ENCODE data around the gene APOC3.
"Not testable (repeated sequence)": the region's sequence is repeated elsewhere in the genome, so short reads cannot be mapped to it uniquely, and the experiment has no call there.

Gene APOC3

DNA sequence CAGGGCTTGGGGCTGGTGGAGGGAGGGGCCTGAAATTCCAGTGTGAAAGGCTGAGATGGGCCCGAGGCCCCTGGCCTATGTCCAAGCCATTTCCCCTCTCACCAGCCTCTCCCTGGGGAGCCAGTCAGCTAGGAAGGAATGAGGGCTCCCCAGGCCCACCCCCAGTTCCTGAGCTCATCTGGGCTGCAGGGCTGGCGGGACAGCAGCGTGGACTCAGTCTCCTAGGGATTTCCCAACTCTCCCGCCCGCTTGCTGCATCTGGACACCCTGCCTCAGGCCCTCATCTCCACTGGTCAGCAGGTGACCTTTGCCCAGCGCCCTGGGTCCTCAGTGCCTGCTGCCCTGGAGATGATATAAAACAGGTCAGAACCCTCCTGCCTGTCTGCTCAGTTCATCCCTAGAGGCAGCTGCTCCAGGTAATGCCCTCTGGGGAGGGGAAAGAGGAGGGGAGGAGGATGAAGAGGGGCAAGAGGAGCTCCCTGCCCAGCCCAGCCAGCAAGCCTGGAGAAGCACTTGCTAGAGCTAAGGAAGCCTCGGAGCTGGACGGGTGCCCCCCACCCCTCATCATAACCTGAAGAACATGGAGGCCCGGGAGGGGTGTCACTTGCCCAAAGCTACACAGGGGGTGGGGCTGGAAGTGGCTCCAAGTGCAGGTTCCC, at the start of gene APOC3:
TSS of gene APOC3 (plus strand) at position 383 of the 659 bp plus-strand sequence. CDS start 676 bp downstream, outside the sequence.
- DNase-seq = no peak

DNA sequence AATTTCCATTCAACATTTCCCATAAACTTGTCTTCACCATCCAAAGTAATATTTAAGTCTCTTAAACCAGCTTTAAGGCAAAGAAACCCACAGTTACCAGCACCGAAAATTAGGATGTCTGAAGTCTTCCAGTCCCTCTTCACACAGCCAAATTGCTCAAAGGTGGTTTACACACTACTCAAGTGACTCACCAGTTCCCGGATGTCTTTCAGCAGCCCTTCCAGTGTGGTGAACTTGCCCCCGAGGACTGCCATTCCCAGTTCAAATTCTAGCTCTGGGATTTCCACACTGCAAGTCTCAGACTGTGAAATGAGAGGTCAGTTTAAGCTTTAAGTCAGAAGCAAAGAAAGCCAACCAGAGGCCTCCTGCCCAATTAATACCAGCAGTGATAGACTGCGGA, 47.0 kb upstream of the APOC3 start:
- no peak for DNase-seq

DNA sequence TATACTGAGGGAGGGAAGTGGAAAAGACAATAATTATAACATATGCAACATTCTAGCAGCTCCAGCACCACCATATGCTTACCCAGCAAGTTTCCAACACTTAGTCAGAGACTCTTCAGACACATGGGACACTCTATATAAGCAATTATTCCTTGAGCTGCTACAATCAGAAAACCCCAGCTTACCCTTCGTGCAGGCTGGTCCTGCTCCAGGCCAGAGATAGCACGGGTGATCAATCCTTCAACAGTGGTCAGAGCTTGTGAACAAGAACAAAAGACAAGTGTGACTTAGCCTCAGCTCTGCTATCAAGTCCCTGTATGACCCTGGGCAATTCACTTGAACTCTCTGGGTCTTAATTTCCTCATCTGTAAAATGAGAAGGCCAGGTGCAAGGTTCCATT, 43.4 kb upstream of the APOC3 start:
- no peak for DNase-seq

DNA sequence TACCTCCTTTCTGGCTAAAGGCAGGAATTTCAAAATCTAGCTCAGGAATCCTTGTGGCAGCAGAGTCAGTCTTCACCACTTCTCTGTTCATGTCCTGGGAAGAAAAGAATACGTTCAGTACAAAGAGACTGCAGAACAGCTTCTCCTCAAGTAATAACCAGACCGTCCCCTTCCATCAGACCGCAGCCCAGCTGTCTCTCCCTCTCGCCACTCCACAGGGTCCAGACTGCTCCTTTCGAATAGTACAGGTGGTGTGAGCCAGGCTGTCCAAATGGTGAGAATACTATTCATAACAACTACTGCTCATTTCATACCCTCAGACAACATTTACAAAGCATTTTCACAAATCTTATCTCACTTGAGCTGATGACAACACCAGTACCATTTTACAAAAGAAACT, 42.7 kb upstream of the APOC3 start:
- DNase-seq = no peak

DNA sequence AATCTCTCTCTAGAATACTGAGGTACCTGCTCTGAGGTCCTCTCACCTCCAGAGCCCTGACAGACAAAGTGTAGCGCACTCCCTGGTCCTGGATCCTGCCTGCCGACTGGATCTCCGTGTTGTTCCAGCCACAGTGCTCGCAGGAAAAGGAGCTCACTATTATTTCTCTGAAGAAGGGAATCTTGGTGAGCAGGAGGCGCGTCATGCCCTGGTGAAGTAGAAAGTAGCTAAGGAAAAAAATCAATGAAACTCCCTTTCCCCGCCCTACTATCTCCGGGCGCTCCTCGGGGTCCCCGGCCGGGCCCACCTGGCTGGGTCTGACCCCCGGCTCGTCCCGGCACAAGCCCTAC, 42.3 kb upstream of the APOC3 start:
- no peak for DNase-seq

DNA sequence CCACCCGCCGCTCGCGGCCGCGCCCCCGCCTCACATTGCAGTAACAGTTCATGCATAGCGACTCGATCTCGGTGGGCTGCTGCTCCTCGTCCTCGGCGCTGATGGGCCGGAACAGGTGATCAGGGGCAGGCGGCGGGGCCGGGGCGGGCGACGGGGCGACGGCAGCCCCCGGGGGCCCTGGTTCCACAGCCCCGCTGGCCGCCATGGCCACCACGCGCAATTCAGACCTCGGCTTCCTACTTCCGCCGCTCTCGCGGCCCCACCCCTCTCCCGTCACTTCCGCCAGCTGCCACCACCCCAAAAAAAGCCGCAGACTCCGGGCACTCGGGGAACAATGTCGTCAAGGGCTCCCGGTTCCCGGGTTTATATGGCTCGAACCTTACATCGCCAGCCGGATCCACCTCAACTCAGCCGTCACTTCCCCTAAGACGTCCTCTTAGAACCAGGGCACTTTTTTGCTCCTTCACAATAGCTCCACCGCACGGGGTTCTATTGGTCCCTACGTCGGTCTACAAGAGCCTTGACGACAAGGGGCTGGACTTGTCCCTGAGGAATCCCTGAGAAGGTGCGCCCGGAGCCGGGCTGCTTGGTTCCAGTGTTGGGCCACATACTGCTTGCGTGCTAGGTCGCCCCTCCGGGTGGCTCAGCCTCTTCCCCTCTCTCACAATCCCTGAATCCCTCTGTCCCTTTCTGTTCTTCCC, 41.8 kb upstream of the APOC3 start, which contains the start of gene ZPR1:
TSS of gene ZPR1 (minus strand) at position 238 of the 701 bp plus-strand sequence. CDS start at position 205, 33 bp downstream.
- DNase-seq = peak; percentile 86 to 90

DNA sequence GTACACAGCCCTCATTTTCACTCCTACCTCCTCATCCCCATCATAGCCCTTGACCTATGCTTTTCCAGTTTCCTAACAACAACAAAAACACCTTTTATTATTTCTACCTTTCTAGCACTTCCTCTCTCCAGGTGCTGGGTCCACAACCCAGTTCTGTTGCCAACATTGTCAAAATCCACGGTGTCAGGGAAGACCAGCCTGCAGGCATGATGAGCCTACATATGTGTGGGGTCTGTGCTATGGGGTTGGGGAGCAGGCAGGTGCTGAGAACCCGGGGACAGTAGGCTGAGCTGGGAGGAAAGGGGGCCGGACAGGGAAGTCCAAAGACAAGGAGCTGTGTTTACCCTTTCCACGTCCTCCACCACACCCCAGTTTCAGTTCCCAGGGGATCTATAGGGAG, 41.2 kb upstream of the APOC3 start:
- DNase-seq = no peak

DNA sequence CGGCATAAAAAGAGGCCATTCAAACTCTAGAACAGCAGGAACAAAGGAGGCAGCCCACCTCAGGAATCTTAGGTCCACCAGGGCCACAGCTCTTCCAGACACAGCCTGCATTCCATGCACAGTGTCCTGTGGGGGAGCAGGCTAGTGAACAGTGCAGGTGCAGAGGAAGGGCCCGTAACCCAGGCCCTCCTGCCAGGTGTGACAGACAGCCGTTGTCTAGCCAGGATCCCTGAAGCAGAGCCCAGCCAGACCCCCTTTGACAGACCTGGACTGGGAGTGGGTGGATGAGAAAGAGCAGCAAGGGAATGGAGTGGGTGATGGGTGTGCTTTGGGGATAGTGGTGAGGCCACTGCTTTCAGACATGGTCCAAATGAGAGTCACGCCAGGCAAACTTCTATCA, 40.7 kb upstream of the APOC3 start:
- DNase-seq = no peak

DNA sequence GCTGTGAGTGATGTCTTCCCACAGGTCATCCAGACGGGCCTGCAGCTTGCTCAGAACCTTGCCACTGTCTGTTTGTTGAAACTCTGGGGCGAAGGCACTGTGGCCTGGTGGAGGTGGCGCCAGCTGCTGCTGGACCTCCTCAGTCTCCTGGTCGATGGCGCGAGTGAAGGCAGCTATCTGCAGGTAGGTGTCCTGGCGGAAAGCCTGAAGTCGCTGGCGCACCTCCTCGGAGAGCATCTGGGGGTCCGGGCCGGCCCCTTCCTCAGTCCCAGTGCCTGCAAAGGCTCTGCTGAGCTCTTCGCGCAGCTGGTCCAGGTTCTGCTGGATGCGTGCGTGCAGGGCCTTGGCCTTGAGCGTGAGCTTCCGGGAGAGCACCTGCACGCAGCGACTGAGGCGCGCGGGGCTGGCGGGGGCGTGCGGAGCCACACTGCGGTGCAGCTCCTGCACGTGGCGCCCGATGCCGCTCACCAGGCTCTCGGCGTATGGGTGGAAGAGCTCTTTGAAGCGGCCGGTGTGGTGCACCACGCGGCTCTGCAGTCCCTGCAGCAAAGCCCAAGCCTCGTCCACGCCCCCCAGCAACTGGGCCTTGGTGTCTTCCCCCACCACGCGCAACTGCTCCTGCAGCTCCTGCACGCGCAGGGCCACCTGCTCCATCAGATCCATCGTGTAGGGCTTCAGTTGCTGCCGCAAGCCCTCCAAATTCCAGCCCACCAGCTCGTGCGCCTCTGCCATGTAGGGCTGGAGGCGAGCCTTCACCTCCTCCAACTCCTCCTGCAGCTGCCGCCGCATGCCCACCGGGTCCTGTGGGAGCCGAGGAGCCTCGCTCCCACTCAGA, 39.3 kb upstream of the APOC3 start:
- no peak for DNase-seq

DNA sequence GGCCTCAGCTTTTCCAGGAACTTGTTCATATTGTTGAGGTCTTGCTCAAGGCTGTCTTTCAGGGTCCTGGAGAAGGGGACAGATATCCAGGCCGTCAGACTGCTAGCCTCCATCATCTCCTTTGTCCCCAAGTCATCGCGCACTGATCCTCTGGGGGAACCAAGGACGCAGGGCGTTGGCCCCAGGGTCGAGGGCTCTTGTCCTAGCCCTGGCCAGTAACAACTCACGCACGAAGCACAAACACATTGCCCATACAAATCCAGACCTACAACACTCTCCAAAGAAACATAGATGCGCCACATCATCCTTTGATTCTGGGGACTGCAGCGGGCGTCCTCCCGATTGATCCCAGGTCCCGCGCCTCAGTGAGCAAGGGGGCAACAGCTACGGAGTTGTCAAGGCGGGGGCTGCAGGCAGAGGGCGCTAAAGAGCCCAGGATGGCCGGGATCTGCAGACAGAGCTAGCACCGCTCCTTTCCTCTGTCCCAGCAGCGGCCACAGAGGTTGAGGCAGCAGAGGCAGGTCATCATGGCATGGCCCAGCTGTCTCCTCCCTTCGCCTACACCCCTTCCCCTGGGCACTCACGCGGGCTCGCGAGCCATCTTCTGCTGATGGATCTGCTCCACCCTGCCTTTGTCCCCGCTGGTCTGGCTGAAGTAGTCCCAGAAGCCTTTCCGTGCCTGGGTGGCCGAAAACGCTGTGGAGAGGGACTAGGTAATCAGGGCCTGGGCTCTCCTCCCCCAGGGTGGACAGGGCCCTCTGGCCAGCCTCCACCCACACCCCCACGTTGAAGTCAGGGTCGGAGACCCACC, 38.5 kb upstream of the APOC3 start:
- DNase-seq = peak; percentile 70 to 76

DNA sequence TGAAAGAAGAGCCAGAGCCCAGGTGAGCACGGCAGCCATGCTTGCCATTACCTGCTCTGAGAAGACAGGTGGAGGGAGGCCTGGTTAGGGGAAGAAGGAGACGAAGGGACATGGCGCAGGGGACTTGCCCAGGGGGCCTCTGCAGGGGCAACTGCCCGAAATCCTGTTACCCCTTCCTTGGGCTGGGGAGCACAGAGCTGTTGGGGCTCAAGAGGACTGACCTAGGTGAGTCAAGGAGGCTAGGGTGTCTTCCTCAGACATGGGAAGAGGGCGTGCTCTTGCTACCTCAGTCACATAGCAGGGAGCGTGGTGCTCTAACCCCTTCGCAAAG, 37.9 kb upstream of the APOC3 start, which contains the start of gene APOA5:
TSS of gene APOA5 (minus strand) at position 67 of the 331 bp plus-strand sequence. CDS start at position 48, 19 bp downstream.
- DNase-seq = no peak

DNA sequence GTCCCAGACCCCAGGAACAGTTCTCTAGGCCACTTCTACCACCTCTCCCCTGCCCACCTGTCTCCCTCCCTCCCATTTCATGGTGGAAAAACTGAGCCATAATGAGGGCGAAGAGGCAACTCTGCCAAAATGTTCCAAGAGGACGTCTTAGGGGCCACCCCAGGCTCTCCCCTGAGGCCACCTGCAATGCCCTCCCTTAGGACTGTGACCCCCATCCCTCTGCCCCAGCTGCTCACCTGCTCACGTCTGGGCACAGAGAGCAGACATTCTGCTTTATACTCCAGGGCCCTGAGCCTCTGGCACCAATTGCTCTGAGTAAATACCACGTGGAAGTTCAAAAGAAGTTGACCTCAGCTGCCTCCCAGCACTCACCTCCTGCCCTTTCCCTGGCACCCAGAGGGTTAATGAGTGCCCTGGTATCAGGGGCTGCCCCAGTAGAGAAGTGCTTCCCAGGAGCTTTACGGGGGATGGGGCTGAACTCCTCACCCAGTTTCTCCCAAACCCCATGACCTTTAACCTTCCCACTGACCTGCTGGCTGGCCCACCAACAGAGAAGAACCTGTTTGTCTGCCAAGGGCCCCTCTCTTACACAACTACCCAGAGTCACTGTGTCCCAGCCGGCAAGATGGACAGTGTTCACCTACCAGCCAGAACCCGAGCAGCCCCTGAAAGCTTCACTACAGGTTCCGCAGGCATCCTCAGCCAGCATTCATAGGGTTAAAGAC, 37.4 kb upstream of the APOC3 start:
- no peak for DNase-seq

DNA sequence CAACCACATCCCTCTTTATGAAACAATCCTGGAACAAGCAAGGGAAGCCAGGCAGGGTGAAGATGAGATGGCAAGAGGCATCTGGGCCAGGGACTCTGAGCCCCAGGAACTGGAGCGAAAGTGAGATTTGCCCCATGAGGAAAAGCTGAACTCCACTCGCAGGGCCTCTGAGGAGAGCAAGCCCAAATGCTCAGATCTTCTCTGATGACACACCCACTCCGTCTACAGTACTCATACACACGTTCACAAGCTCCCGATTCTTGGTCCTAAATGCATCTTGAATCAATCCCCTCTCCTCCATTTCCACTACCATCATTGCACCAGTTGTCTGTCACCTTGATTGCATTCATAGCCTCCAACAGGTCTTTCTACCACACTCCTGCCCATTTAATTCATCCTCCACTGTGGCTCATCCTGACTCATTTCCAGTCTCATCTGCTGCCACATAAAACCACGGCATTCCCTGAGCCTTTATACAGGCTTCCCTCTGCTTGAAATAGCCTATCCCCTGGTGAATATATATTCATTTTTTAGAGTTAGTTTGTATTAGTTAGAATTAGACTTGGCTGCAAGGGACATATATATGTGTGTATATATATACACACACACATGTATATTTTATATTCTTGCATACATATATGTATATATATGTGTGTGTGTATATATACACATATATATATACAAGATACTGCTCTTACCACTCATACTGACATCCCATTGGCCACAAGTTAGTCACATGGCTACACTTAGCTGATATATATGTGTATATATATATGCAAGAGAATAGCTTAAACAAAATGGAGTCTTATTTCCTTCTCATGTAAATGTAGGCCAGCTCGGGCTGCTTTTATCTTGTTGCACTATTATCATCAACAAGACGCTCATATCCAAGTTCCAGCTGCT, 36.6 kb upstream of the APOC3 start:
- DNase-seq = no peak

DNA sequence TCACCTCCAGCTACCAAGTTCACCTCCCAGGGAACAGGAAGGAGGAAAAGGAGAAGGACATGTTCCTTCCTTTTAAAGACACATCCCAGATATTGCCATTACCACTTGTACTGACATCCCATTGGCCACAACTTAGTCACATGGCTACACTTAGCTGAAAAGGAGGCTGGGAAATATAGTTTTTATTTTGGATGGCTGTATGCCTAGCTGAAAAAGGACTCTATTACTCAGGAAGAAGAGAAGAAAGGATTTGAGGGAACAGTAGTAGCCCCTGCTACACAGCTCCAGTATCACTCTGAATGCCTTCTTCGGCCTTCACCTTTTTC, 36.0 kb upstream of the APOC3 start:
- DNase-seq = no peak

DNA sequence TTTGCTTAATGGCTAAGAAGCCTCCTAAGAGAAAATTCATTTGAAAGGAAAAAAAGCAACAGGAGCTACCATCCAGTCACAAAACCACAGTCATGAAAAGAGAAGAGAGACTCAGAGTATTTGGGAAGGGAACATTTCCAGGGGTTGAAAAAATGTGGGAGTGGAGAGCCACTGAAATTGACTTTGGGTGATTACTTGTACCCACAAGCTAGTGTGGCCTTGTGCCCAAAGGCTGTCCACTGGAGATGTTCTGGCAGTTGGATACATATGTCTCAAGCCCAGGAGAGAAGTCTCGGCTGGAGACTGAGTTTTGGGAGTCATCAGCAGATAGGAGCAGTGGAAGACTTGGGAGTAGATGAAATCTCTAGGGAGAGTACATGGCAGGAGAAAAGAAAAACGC, 34.9 kb upstream of the APOC3 start:
- DNase-seq = no peak

DNA sequence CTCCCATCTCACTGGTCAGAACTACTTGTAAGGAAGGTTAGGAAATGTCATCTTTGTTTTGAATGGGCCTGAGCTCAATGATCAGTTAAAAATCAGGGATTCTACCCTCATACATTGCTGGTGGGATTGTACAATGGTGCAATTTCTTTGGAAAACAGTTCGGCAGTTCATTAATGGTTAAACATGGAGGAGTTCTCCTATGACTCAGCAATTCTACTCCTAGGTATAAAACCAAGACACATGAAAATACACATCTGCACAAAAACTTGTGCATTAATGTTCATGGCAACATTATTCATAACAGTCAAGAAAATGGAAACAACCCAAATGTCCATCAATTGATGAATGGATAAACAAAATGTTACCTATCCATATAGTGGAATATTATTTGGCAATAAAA, 33.2 kb upstream of the APOC3 start:
- DNase-seq = no peak

DNA sequence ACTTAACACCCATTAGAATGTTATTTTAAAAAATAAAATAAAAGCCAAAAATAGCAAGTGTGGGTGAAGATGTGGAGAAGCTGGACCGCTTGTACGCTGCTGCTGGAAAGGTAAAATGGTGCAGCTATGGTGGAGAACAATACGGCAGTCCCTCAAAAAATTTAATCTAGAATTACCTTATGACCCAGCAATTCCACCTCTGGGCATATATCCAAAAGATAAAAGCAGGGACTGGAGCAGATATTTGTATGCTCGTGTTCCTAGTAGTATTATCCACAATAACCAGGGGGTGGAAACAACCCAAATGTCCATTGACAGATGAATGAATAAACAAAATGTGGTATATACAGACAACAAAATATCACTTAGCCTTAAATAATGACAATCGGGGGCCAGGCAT, 31.9 kb upstream of the APOC3 start:
- DNase-seq = no peak

DNA sequence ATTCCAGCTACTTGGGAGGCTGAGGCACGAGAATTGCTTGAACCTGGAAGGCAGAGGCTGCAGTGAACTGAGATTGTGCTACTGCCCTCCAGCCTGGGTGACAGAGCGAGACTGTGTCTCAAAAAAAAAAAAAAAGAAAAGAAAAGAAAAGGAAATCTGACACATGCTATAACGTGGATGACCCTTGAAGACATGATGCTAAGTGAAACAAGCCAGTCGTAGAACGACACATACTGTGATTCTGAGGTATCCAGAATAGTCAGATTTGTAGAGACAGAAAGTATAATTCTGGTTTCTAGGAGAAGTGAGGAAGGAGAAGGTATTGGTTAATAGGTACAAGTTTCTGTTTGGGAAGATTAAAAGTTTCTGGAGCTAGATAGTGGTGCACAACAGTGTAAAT, 31.3 kb upstream of the APOC3 start:
- DNase-seq = no peak

DNA sequence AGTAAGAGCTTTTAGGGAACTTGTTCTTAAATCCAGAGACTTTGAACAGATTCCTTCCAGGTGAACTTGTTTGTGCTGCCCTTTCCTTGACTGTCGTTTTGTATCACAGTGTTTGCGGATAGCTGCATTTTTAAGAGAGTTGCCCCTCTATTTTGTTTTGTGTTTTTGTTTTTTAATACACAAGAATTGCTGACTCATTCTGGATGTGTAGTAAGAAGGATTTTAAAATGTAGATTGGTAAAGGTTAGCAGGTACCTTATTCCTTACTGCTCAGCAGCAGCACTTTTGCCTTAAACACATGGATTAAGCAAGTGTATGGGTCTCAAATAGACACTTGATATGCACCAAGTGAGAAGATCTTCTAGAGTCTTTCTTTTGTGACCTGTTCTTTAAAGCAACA, 29.1 kb upstream of the APOC3 start:
- DNase-seq = no peak

DNA sequence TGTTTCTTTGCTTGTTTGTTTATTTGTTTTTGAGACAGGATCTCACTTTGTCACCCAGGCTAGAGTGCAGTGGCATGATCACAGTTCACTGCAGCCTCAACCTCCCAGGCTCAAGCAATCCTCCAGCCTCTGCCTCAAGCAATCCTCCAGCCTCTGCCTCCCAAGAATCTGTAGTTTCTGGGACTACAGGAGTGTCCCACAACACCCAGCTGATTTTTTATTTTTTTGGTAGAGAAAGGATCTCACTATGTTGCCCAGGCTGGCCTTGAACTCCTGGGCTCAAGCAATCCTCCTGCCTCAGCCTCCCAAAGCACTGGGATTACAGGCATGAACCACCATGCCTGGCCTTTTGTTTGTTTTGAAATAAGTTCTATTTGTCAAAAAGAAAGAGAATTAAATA, 28.0 kb upstream of the APOC3 start:
- not testable (repeated sequence) for DNase-seq

DNA sequence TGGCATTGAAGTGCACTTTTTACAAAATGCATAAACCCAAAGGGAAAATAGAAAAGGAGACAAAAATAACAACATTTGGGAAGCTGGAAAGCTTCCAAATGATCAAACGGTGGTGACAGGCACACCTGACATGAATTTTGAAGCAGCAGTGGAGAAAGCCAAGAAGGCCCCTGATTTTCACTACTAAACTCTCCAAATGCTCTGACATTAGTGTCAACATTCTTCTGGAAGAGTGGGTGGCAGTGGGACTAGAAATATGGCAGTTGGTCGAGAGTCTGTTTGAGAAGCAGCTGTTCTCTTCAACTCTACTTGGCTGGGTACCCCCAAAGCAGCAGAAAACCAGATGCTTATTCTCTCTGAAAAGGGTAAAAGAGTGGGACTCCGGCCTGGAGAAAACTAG, 25.7 kb upstream of the APOC3 start:
- DNase-seq = no peak

Data from CD4-positive, alpha-beta T cell treated with Interleukin-1 beta for 1 hour (primary cell).